Parathyroid adenoma (tissue), 2 donors: ENCODE measurements around the gene HRC.
A peak's percentile ranks its signal among the peaks of the same experiment; 100 is the strongest.

Experiments
- H2AFZ ChIP-seq: fragments of 300-600 bp; sonication (generic); one replicate; pipeline ENCODE4 v1.7.0; 2017; ENCODE audit warnings: antibody characterized with exemption, mild to moderate bottlenecking
- H3K27ac ChIP-seq: fragments of 300-600 bp; sonication (generic); one replicate; pipeline ENCODE4 v1.7.0; 2017
- H3K27me3 ChIP-seq: fragments of 300-600 bp; sonication (generic); one replicate; pipeline ENCODE4 v1.7.0; 2017; ENCODE audit warnings: low read length; ENCODE audit not compliant: control insufficient read depth, insufficient read depth
- H3K36me3 ChIP-seq: fragments of 300-600 bp; sonication (generic); one replicate; pipeline ENCODE4 v1.7.0; 2017; ENCODE audit warnings: low read length; ENCODE audit not compliant: control insufficient read depth, insufficient read depth
- H3K4me1 ChIP-seq: fragments of 300-600 bp; sonication (generic); one replicate; pipeline ENCODE4 v1.7.0; 2017; ENCODE audit warnings: control low read depth
- H3K4me2 ChIP-seq: fragments of 300-600 bp; sonication (generic); one replicate; pipeline ENCODE4 v1.7.0; 2017; ENCODE audit warnings: low read length
- H3K4me3 ChIP-seq: fragments of 300-600 bp; sonication (generic); one replicate; pipeline ENCODE4 v1.7.0; 2017; ENCODE audit warnings: low read depth, low read length
- H3K79me2 ChIP-seq: fragments of 300-600 bp; sonication (generic); one replicate; pipeline ENCODE4 v1.7.0; 2017; ENCODE audit warnings: control low read depth
- H3K9ac ChIP-seq: fragments of 300-600 bp; sonication (generic); one replicate; pipeline ENCODE4 v1.7.0; 2017; ENCODE audit warnings: mild to moderate bottlenecking
- H3K9me3 ChIP-seq: fragments of 300-600 bp; sonication (generic); one replicate; pipeline ENCODE4 v1.7.0; 2017; ENCODE audit warnings: low read length; ENCODE audit not compliant: control insufficient read depth
- CTCF ChIP-seq: fragments of 300-600 bp; sonication (generic); IDR thresholded peaks from one replicate; pipeline ENCODE4 v1.7.0; 2017; ENCODE audit warnings: antibody characterized with exemption, mild to moderate bottlenecking
- donor health status: primary hyperparathyroidism.

Gene HRC

GRCh38 chr19:49194408-49194807 is 39.2 kb upstream of the HRC start:
- Histone ChIP-seq H3K36me3 (no peaks in the 10 kb centered on the region), H3K27ac (no peak overlapping the region), H2AFZ (no peak overlapping the region), H3K4me2 (no peak overlapping the region), H3K9me3 (no peaks in the 10 kb centered on the region), H3K9ac (no peak overlapping the region), H3K4me1 (peaks cover 6% of the 10 kb centered on the region), H3K4me3 (no peak overlapping the region), H3K27me3 (no peaks in the 10 kb centered on the region), H3K79me2 (no peaks in the 10 kb centered on the region)
- no peak for TF ChIP-seq CTCF

GRCh38 chr19:49193822-49194394 is 38.7 kb upstream of the HRC start:
- Histone ChIP-seq H3K79me2 (no peaks in the 10 kb centered on the region), H3K4me2 (no peak overlapping the region), H3K4me3 (no peak overlapping the region), H2AFZ (no peak overlapping the region), H3K27ac (no peak overlapping the region), H3K27me3 (no peaks in the 10 kb centered on the region), H3K9ac (no peak overlapping the region), H3K9me3 (no peaks in the 10 kb centered on the region), H3K4me1 (peaks cover 6% of the 10 kb centered on the region), H3K36me3 (no peaks in the 10 kb centered on the region)
- TF ChIP-seq CTCF: no peak

DNA sequence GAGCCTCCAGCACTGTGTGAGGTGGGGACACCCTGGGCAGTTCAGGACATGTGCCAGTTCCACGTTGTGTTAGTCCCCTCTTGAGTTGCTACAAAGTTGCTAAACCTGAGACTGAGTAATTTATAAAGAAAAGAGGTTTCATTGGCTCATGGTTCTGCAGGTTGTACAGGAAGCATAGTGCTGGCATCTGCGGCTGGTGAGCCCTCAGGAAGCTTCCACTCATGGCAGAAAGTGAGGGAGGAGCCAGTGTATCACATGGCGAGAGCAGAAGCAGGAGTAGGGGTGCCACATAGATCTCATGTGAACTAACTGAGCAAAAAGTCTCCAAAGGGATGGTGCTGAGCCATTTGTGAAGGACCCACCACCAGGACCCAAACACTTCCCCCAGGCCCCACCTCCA is 35.6 kb upstream of the HRC start:
- no peak overlapping the region for H3K27ac ChIP-seq
- H3K9me3 ChIP-seq: no peaks in the 10 kb centered on the region
- H3K4me1 ChIP-seq: no peaks in the 10 kb centered on the region
- H3K79me2 ChIP-seq: no peaks in the 10 kb centered on the region
- H3K4me3 ChIP-seq: no peak overlapping the region
- H3K9ac ChIP-seq: no peak overlapping the region
- no peak for TF ChIP-seq CTCF
- H3K36me3 ChIP-seq: no peaks in the 10 kb centered on the region
- H3K4me2 ChIP-seq: no peak overlapping the region
- no peak overlapping the region for H2AFZ ChIP-seq
- H3K27me3 ChIP-seq: no peaks in the 10 kb centered on the region

- Histone ChIP-seq H3K27ac (peak overlapping the region; percentile 40), H3K27me3 (no peaks in the 10 kb centered on the region), H3K4me1 (no peaks in the 10 kb centered on the region), H3K9ac (no peak overlapping the region), H3K9me3 (no peaks in the 10 kb centered on the region), H3K79me2 (no peaks in the 10 kb centered on the region), H3K4me2 (no peak overlapping the region), H3K36me3 (no peaks in the 10 kb centered on the region), H3K4me3 (no peak overlapping the region), H2AFZ (no peak overlapping the region)
- no peak for TF ChIP-seq CTCF
Measured at GRCh38 chr19:49189259-49189658, 34.1 kb upstream of the HRC start.

DNA sequence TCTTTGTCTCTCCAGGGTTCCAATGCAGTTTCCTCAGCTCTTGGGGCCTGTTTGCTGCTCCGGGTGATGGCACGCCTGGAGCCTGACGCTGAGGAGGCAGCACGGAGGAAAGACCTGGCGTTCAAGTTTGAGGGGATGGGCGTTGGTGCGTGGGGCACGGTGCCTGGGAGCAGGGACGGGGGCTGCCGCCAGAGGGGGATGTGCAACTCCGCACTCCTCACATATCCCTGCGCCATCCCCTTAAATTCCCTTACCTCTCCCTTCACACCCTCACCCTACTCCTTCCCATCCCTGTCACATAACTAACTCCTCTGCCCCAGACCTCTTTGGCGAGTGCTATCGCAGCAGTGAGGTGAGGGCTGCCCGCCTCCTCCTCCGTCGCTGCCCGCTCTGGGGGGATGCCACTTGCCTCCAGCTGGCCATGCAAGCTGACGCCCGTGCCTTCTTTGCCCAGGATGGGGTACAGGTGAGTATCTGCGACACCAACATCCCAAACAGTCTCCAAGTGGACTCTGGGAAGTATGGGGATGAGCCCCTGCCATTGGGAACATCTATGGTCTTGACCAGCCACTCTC is 33.5 kb upstream of the HRC start:
- H3K4me3 ChIP-seq: no peak overlapping the region

More for the DNA sequence above, 33.5 kb upstream of the HRC start:
- no peak overlapping the region for H2AFZ ChIP-seq
- TF ChIP-seq CTCF: no peak
- H3K4me2 ChIP-seq: no peak overlapping the region
- H3K4me1 ChIP-seq: no peaks in the 10 kb centered on the region
- no peaks in the 10 kb centered on the region for H3K9me3 ChIP-seq
- peak overlapping the region; percentile 26 for H3K27ac ChIP-seq
- H3K9ac ChIP-seq: no peak overlapping the region
- H3K36me3 ChIP-seq: no peaks in the 10 kb centered on the region
- no peaks in the 10 kb centered on the region for H3K27me3 ChIP-seq
- H3K79me2 ChIP-seq: no peaks in the 10 kb centered on the region
